Suppressor macrophage treated with lipopolysaccharide for 1 hour (primary cell): ENCODE data around the gene CEP170B.
"Not testable (repeated sequence)": the region's sequence is repeated elsewhere in the genome, so short reads cannot be mapped to it uniquely, and the experiment has no call there.

Experiments used
- DNase-seq, 3 donors: peaks; one replicate each; pipeline ENCODE4 v3.0.0-alpha.2; 2020 to 2022

CEP170B gene

DNA sequence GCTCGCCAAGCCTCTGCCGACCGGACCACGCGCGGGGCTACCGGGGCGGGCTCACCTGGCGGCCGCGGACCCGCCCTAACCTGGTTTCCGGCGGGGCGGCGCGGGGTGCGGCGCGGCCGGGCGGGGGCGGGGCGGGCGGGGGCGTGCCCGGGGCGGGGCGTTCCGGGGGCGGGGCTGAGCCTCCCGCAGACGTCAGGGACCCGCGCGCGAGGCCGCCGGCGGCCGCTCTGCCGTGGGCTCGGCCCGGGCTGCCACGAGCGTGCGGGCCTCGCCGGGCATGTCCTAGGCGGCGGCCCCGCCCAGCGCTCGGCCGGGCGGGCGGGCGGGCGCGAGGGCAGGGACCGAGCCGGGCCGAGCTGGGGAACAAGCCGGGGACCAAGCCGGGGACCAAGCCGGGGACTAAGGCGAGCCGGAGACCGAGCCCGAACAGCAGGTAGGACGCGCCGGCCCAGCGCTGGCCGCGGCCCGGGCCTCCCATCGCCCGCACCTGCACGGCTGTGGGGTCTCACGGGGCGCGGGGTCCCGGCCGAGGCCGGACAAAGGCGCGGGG, at the start of gene CEP170B:
Gene CEP170B (plus strand): TSS at position 188 of the 550 bp plus-strand sequence. CDS start 3,183 bp downstream, outside the sequence.
- peak; percentile 33 to 78 (median 57) for DNase-seq

DNA sequence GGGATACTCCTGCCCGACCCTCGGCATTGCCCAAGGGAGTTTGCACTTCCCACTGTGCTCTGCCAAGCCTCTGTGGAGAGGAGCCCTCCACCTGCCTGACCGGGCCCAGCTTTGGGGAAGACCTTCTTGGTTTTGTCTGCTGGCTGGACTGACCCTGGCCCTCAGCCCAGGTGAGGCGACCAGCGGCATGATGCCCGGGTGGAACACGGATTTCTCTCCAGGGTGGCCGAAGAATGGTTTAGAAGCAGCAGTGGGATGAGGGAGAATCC, 48.5 kb upstream of the CEP170B start:
- DNase-seq, result no peak

- DNase-seq, result peak in 1 of 3 donors; percentile 32
Measured at GRCh38 chr14:104817930-104818713, 46.9 kb upstream of the CEP170B start.

DNA sequence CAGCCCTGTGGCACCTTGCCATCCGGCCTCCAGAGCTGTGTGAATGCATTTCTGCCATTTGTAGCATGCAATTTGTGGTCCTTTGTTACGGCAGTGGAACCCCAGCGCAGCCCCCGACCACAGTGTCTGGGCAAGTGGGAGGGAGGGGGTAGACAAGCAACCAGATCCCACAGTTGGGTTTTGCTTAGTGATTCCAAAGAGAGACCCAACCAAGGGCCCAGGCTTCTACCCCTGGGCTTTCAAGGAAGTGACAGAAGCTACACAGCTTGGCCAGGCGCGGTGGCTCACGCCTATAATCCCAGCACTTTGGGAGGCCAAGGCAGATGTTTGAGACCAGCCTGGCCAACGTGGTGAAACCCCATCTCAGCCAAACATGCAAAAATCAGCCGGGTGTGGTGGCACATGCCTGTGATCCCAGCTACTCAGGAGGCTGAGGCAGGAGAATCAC, 46.3 kb upstream of the CEP170B start:
- DNase-seq, result no peak

- no peak for DNase-seq
Measured at GRCh38 chr14:104819361-104819781, 45.7 kb upstream of the CEP170B start.

GRCh38 chr14:104820669-104821228, 44.3 kb upstream of the CEP170B start:
- no peak for DNase-seq

DNA sequence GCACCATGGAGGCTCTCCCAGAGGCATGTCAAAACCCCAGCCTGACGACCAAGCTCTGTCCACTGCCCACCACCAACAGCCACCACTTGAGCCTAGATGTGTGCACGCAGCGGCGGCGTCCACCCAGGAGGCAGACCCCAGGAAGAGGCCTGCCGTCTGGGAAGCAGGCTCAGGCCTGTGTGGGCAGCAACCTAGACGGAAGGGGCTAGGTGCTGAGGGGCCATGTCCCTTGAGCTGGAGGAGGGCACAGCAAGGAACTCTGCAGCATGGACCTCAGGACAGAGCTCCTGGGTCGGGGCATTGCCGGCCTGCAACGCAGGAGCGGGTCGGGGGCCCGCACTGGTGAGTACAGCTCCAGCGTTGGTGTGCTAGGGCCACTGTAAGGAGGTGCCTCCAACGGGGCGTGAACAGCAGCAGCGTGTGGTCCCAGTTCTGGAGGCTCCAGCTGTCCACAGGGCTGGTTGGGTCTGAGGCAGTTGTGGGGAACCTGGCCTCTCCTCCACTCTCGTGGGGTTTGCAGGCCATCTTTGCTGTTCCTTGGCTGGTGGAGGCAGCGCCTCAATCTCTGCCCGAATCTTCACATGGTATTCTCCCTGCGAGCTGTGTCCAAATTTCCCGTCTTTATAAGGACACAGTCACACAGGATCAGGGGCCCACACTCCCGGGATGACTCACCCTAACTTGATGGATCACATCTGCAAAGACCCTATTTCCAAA, 43.7 kb upstream of the CEP170B start:
- no peak for DNase-seq

DNA sequence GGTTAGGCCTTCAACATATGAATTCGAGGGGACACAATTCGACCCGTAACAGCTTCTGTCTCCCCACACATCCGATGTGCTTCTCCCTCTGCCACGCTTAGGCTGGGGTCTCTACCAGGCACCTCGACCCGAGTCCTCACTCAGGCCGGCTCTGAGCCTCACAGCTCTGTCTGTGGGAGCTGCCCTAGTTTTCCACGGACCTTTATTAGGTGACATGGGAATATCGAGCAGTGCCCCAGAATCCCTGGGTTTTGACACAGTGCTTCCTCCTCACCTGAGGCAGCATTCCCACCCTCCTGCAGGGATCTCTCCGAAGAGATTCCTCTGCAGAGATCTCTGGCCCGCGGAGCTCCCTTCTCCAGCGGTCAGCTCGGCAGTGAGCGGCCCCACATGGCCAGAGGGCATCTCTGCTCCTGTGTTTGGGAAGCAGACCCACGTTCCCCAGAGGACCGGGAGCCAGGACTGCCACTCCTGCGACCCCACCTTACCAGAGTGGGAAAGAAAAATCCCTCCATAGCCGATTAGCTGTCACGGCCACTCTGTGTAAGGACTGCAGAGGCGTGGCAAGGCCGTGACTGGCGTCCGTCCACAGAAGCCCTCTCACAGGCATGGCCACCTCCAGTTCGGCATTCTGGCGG, 43.0 kb upstream of the CEP170B start:
- no peak for DNase-seq

DNA sequence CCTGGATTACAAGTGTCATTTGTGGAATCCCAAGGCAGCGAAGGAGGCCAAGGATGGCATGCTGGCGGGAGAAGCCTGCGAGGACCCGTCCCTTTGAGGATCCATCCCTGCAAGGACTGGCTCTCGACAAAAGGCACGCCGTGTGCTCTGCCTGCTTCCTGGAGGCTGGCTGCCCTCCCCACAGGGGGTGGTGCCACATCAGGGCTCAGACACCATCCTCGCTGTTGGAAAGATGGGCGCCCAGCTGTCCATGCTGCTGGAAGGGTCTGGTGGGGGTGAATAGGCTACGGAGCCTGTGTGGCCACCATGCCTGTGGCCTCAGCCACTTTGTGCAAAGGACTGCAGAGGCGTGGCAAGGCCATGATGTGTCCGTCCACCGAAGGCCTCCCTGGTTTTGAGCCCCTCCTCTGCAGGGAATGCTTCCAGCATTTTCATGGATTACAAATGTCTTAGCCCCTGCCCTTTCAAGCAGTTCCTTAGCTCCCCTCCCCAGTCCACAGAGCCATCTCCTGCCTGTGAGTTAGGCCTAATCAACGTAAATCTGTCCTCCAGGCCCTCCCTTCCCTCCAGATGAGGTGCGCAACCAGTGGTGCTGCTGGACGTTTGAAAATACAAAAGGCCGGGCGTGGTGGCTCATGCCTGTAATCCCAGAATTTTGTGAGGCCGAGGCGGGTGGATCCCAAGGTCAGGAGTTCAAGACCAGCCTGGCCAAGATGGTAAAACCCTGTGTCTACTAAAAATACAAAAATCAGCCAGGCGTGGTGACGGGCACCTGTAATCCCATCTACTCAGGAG, 42.0 kb upstream of the CEP170B start:
- DNase-seq, result no peak

- no peak for DNase-seq
Measured at GRCh38 chr14:104824353-104824997, 40.6 kb upstream of the CEP170B start.

DNA sequence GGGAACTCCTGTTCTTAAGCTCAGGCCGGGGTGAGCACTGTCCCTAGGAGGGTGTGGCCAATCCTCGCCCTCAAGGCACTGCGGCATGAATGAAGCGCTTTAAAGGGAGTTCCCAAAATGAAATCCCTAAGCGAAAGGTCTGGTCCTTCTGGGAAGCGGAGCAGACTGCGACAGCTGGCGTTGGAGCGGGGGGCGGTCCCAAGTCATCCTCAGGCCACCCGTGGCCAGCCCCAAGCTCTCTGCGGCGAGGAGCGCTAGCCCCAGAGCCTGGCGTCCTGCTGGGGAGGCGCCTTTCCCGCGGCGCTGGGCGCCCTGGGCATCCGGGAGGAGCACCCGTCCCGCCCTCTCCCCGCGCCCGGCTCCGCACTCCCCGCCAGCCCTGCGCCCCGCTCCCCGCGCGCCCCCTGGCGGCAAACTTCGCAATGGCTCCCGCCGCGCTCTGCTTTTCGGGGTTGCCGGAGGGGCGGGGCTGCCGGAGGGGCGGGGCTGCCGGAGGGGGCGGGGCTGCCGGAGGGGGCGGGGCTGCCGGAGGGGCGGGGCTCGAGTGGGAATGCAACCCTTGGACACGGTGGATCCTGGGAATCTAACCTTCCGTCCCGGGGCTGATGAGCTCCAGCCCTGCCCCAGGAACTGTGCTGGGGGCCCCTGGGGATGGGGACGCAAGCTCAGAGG, 38.7 kb upstream of the CEP170B start:
- DNase-seq, result peak; percentile 88 to 97 (median 96)

DNA sequence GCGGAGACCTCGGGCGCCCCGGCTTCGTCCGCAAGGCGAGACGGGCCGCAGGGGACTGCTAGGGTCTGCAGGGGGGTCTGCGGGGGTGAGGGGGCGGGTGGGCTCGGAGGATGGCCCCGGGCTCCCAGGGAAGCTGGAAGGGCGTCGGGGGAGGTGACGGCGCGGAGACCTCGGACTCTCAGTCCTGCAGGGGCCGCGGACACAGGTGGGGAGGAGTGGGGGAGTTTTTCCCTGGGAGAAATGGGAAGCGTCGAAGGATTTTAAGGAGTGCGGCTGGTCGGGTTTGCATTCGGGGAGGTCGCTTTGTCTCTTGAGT, 38.2 kb upstream of the CEP170B start:
- DNase-seq, result no peak

- DNase-seq, result peak; percentile 54 to 71 (median 59)
Measured at GRCh38 chr14:104827177-104828055, 37.7 kb upstream of the CEP170B start.

DNA sequence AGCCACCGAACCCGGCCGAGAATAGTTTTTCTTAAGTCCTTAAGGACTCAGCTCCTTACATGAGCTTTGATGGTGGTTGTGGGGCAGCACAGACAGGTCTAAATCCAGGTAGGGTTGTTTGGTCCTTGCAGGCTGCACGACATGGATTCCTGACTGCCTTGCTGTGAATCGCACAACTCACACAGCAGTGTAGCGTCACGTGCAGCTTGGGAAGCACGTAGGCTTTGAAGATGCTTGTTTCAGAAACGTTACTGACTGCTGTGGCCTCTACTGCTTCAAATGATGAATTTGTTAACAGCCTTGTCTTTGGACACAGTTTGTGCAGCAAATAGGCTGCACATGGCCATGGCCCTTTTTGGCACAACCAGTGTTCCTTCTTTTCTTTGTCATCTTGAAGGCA, 34.3 kb upstream of the CEP170B start:
- no peak for DNase-seq

GRCh38 chr14:104836171-104836935, 28.7 kb upstream of the CEP170B start:
- DNase-seq, result not testable (repeated sequence)

GRCh38 chr14:104841730-104842129, 23.3 kb upstream of the CEP170B start:
- DNase-seq, result no peak

- no peak for DNase-seq
Measured at GRCh38 chr14:104843006-104843405, 22.1 kb upstream of the CEP170B start.

GRCh38 chr14:104843442-104844305, 21.4 kb upstream of the CEP170B start:
- peak in 1 of 3 donors; percentile 52 for DNase-seq
